Measurements from ENCODE around the gene PSMA3. TPM values are rescaled to one million over a fixed set of nuclear protein-coding genes. Genes with fewer than 3 reads are reported as not detected.

Gene PSMA3
- total and polyA plus RNA-seq, 2 of the 8 experiments (the other 6 are each of a cell fraction or from before 2014, with no cell fraction given) = 285 to 507 TPM

GRCh38 chr14:58285132-58285531, 40.5 kb downstream of the PSMA3 start:
- Histone ChIP-seq H3K27me3 (replicated peaks in 1 of 4; ENCODE audit: control insufficient read depth in 3 of 4, extremely low read depth in 1 of 4, insufficient read depth in 3 of 4, low read length in 3 of 4) (no peaks in the 10 kb centered on the region), H2AK5ac (ENCODE audit: low read depth, low read length) (no peak overlapping the region), H3K79me2 (ENCODE audit: control insufficient read depth in 1 of 2, insufficient read depth in 2 of 2, low read length in 2 of 2) (peaks cover 0 to 83% of the 10 kb centered on the region in 2 experiments; a peak in 2 of 4 replicates), H3K23me2 (ENCODE audit: low read depth, low read length) (no peaks in the 10 kb centered on the region), H3K9me3 (ENCODE audit: insufficient read depth in 2 of 2, low read depth in 1 of 2, low read length in 1 of 2) (no peaks in the 10 kb centered on the region), H3K4me1 (replicated peaks in 1 of 4; ENCODE audit: control insufficient read depth in 3 of 4, insufficient read depth in 4 of 4, low read length in 3 of 4) (no peaks in the 10 kb centered on the region), H3K4ac (replicated peaks; ENCODE audit: insufficient read length, low read depth, low read length) (no peak overlapping the region), H2BK15ac (ENCODE audit: low read length) (no peak overlapping the region), H4K8ac (ENCODE audit: extremely low read depth, insufficient read depth, low read length) (no peak overlapping the region), H3K27ac (ENCODE audit: low read depth, low read length) (no peak overlapping the region), H2BK20ac (ENCODE audit: low read length) (no peak overlapping the region), H2BK120ac (replicated peaks; ENCODE audit: low read depth, low read length) (no peak overlapping the region), H3K56ac (replicated peaks; ENCODE audit: insufficient read length, low read depth, low read length) (no peak overlapping the region), H4K20me1 (replicated peaks in 1 of 2; ENCODE audit: control insufficient read depth in 1 of 2, insufficient read depth in 2 of 2, low read length in 2 of 2) (peaks cover 6% of the 10 kb centered on the region in 2 experiments), H3K36me3 (ENCODE audit: control insufficient read depth in 2 of 4, insufficient read depth in 4 of 4, low read length in 3 of 4) (peaks cover 6 to 71% (median 22%) of the 10 kb centered on the region in 4 experiments; a peak in 7 of 8 replicates), H3K14ac (ENCODE audit: insufficient read length) (no peak overlapping the region), H3K18ac (ENCODE audit: extremely low read depth, low read length) (no peak overlapping the region), H4K91ac (replicated peaks; ENCODE audit: insufficient read length, low read length) (no peak overlapping the region), H2BK5ac (ENCODE audit: low read depth, low read length) (no peak overlapping the region), H3K9ac (replicated peaks in 1 of 4; ENCODE audit: extremely low read depth in 1 of 4, low read depth in 3 of 4, low read length in 3 of 4) (no peak overlapping the region), H2AFZ (ENCODE audit: low read length) (no peak overlapping the region), H3K79me1 (ENCODE audit: low read depth, low read length) (no peaks in the 10 kb centered on the region), H3K4me3 (ENCODE audit: extremely low read depth in 1 of 4, insufficient read depth in 2 of 4, low read depth in 3 of 4, low read length in 4 of 4) (no peak overlapping the region), H3K23ac (ENCODE audit: insufficient read length) (no peak overlapping the region), H2BK12ac (ENCODE audit: low read depth, low read length) (no peak overlapping the region), H3K4me2 (ENCODE audit: insufficient read depth in 1 of 2, low read depth in 2 of 2, low read length in 2 of 2) (no peak overlapping the region), H4K5ac (ENCODE audit: insufficient read length, low read depth, low read length) (no peak overlapping the region)
- no peak for TF ChIP-seq SIRT6 (IDR thresholded peaks at IDR 0.05; ENCODE audit: low read length)
- no peak for TF ChIP-seq GTF2F1 (IDR thresholded peaks at IDR 0.05; ENCODE audit: borderline replicate concordance, low read depth, low read length)
- TF ChIP-seq, protein P1, sequence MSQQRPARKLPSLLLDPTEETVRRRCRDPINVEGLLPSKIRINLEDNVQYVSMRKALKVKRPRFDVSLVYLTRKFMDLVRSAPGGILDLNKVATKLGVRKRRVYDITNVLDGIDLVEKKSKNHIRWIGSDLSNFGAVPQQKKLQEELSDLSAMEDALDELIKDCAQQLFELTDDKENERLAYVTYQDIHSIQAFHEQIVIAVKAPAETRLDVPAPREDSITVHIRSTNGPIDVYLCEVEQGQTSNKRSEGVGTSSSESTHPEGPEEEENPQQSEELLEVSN (IDR thresholded peaks at IDR 0.05) = no peak
- no peak for TF ChIP-seq TBP (IDR thresholded peaks at IDR 0.05; ENCODE audit: low read depth, low read length)
- TF ChIP-seq HDAC2 (IDR thresholded peaks at IDR 0.05; ENCODE audit: borderline replicate concordance in 1 of 2, low read depth in 2 of 2, low read length in 2 of 2) = no peak
- TF ChIP-seq POLR2AphosphoS5 (IDR thresholded peaks at IDR 0.05; ENCODE audit: low read depth, low read length) = no peak
- TF ChIP-seq SIN3A (conservative IDR thresholded peaks at IDR 0.05 in 1 of 2, IDR thresholded peaks at IDR 0.05 in 1 of 2; ENCODE audit: low read depth in 1 of 2, low read length in 2 of 2) = no peak
- TF ChIP-seq SP2 (IDR thresholded peaks at IDR 0.05; ENCODE audit: low read length) = no peak
- TF ChIP-seq YY1 (IDR thresholded peaks at IDR 0.05; ENCODE audit: low read depth, low read length) = no peak
- TF ChIP-seq ASH2L (IDR thresholded peaks at IDR 0.05; ENCODE audit: low read length) = no peak
- no peak for TF ChIP-seq CHD2 (IDR thresholded peaks at IDR 0.05; ENCODE audit: low read length)
- no peak for TF ChIP-seq SP1 (IDR thresholded peaks at IDR 0.05; ENCODE audit: low read depth, low read length)
- no peak for TF ChIP-seq TCF12 (IDR thresholded peaks at IDR 0.05; ENCODE audit: low read depth, low read length)
- TF ChIP-seq ATF3 (IDR thresholded peaks at IDR 0.05; ENCODE audit: insufficient read depth, low read depth, low read length) = no peak
- TF ChIP-seq POLR2A (IDR thresholded peaks at IDR 0.05; ENCODE audit: control extremely low read depth in 1 of 2, low read depth in 2 of 2, low read length in 2 of 2) = no peak
- ChIA-PET POLR2A (ENCODE audit: partially characterized antibody) (interaction anchor here (1.2 kb wide), 1 partner anchor 13 kb away, joined by 4 read pairs; the partner anchor contains the start of gene ARID4A), CTCF (ENCODE audit: partially characterized antibody) (no interaction called here)
- DNase-seq (ENCODE audit: low read depth in 1 of 2, low spot score in 2 of 2) = no peak
- 86 to 100% methylated on average over 1 to 4 of the region's 4 CpGs for WGBS, 2 experiments (ENCODE audit: extremely low coverage in 1 of 2, insufficient coverage in 1 of 2, insufficient read length in 1 of 2, insufficient replicate concordance in 2 of 2, low coverage in 1 of 2, low lambda C conversion rate in 2 of 2, missing lambda C conversion rate in 1 of 2)
- FAIRE-seq = no peak
